Measurements from ENCODE around the gene FILIP1. TPM values are rescaled to one million over a fixed set of nuclear protein-coding genes. Genes with fewer than 3 reads are reported as not detected.

Gene FILIP1
- total and polyA plus RNA-seq, 4 experiments from 2014 or later: not detected

DNA sequence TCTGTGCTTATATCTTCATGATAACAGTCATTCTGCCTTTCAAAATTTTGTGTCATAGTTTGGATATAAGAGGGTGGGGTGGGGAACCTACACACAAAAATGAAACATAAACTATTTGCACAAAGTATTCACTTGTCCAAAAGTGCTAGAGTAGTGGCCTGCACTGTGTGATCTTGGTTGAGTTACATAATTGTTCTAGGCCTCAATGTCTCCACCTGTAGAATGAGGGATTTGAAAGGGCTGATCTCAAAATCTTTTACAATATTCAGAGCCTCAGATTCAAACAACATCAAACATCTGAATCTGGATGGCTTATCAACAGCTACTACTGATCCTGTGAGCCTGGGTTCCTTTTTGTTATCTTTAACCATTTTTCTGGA is 144.7 kb downstream of the FILIP1 start:
- no peak for DNase-seq
- Histone ChIP-seq H3K27me3 (ENCODE audit: insufficient read depth, low read length) (no peaks in the 10 kb centered on the region), H3K9me3 (ENCODE audit: control insufficient read depth in 1 of 2, low read length in 2 of 2) (no peaks in the 10 kb centered on the region), H3K4me3 (ENCODE audit: low read length in 2 of 2) (no peak overlapping the region), H3K27ac (ENCODE audit: low read depth, low read length) (no peak overlapping the region), H3K36me3 (ENCODE audit: insufficient read depth, low read length) (no peaks in the 10 kb centered on the region), H3K4me1 (ENCODE audit: insufficient read depth, low read length) (no peaks in the 10 kb centered on the region)
- POLR2A ChIA-PET (ENCODE audit: partially characterized antibody): no interaction called here
- H3K4me3 Mint-ChIP-seq: no peak overlapping the region
- no peaks in the 10 kb centered on the region for H3K9me3 Mint-ChIP-seq
- CTCF ChIA-PET (ENCODE audit: partially characterized antibody): no interaction called here
- peaks cover 19 to 36% of the 10 kb centered on the region in 2 donors for H3K27me3 Mint-ChIP-seq
- no peak overlapping the region for H3K27ac Mint-ChIP-seq
- no peaks in the 10 kb centered on the region for H3K36me3 Mint-ChIP-seq
- intact Hi-C loops (cut with micrococcal nuclease): no loop called here
- H3K4me1 Mint-ChIP-seq: peaks cover 0 to 5% (median 0%) of the 10 kb centered on the region in 4 donors

DNA sequence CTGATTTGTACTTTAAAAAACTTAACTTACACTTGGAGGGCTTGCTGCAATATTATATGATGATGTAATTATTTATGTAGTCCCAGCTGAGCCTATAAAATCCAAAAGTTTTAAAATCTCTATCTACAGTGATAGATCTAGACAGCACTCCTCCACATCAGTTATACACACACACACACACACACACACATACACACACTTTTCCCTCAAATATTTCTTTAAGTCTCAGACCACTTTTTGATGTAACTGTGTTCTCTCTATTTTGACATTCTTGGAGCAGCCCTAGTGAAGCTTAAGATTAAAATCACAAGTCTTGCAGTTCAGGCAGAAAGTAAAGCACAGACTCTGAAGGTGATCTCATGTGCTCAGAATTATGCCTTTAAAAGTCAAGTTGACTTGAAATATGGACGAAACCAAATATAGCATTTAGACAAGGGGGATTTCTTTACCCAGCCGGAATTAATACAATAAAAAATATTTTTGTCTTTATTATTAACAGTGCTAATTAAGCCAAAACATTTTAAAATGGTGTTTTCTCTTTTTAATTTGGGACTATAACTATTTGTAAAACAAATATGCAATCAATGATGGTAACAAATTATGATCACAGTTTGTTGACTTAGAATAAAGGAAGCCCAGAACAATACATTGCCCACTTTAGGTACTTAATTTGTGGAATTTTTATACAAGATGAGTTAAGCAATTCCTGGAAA is 145.5 kb downstream of the FILIP1 start:
- peaks cover 0 to 5% (median 0%) of the 10 kb centered on the region in 4 donors for H3K4me1 Mint-ChIP-seq
- no peak overlapping the region for H3K27ac ChIP-seq (ENCODE audit: low read depth, low read length)
- no peaks in the 10 kb centered on the region for H3K36me3 Mint-ChIP-seq
- no peak overlapping the region for H3K4me3 Mint-ChIP-seq
- H3K9me3 ChIP-seq (ENCODE audit: control insufficient read depth in 1 of 2, low read length in 2 of 2): no peaks in the 10 kb centered on the region
- CTCF ChIA-PET (ENCODE audit: partially characterized antibody): no interaction called here
- POLR2A ChIA-PET (ENCODE audit: partially characterized antibody): no interaction called here
- no peak overlapping the region for H3K4me3 ChIP-seq (ENCODE audit: low read length in 2 of 2)
- no peaks in the 10 kb centered on the region for H3K36me3 ChIP-seq (ENCODE audit: insufficient read depth, low read length)
- no peak for DNase-seq
- no peaks in the 10 kb centered on the region for H3K27me3 ChIP-seq (ENCODE audit: insufficient read depth, low read length)
- H3K4me1 ChIP-seq (ENCODE audit: insufficient read depth, low read length): no peaks in the 10 kb centered on the region
- no peak overlapping the region for H3K27ac Mint-ChIP-seq
- peaks cover 21 to 32% of the 10 kb centered on the region in 2 donors for H3K27me3 Mint-ChIP-seq
- H3K9me3 Mint-ChIP-seq: no peaks in the 10 kb centered on the region
- intact Hi-C loops (cut with micrococcal nuclease): no loop called here

DNA sequence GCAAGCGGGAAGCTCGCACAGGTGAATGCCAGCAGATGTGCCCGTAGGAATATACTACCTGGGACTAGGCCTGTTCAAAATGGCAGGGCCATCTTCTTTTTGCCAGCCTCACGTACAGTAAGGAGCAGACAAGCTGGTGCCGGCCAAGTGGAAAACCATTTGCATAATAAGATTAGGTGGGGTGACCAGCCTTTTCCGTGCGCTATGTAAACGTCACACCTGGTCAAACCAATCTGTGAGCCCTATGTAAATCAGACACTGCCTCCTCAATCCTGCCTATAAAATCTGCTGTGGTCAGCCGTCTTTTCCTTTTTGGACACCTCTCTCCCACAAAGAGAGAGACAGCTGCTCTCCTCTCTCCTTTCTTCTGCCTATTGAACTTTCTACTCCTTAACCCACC is 148.2 kb downstream of the FILIP1 start:
- Mint-ChIP-seq H3K36me3 (no peaks in the 10 kb centered on the region), H3K4me1 (peaks cover 0 to 5% (median 0%) of the 10 kb centered on the region in 4 donors), H3K27ac (no peak overlapping the region), H3K27me3 (peaks cover 20 to 30% of the 10 kb centered on the region in 2 donors), H3K4me3 (no peak overlapping the region), H3K9me3 (no peaks in the 10 kb centered on the region)
- H3K27me3 ChIP-seq (ENCODE audit: insufficient read depth, low read length): no peaks in the 10 kb centered on the region
- ChIA-PET POLR2A (ENCODE audit: partially characterized antibody) (no interaction called here), CTCF (ENCODE audit: partially characterized antibody) (no interaction called here)
- H3K4me3 ChIP-seq (ENCODE audit: low read length in 2 of 2): no peak overlapping the region
- no peaks in the 10 kb centered on the region for H3K4me1 ChIP-seq (ENCODE audit: insufficient read depth, low read length)
- no peak for DNase-seq
- no peaks in the 10 kb centered on the region for H3K36me3 ChIP-seq (ENCODE audit: insufficient read depth, low read length)
- intact Hi-C loops (cut with micrococcal nuclease): no loop called here
- H3K27ac ChIP-seq (ENCODE audit: low read depth, low read length): no peak overlapping the region
- no peaks in the 10 kb centered on the region for H3K9me3 ChIP-seq (ENCODE audit: control insufficient read depth in 1 of 2, low read length in 2 of 2)

GRCh38 chr6:75344455-75344854 is 149.1 kb downstream of the FILIP1 start:
- DNase-seq: no peak
- intact Hi-C loops (cut with micrococcal nuclease): no loop called here
- ChIA-PET POLR2A (ENCODE audit: partially characterized antibody) (no interaction called here), CTCF (ENCODE audit: partially characterized antibody) (no interaction called here)
- no peaks in the 10 kb centered on the region for H3K36me3 ChIP-seq (ENCODE audit: insufficient read depth, low read length)
- H3K27ac ChIP-seq (ENCODE audit: low read depth, low read length): no peak overlapping the region
- H3K4me1 Mint-ChIP-seq: peaks cover 0 to under 1% (median 0%) of the 10 kb centered on the region in 4 donors
- no peaks in the 10 kb centered on the region for H3K9me3 ChIP-seq (ENCODE audit: control insufficient read depth in 1 of 2, low read length in 2 of 2)
- H3K27me3 ChIP-seq (ENCODE audit: insufficient read depth, low read length): no peaks in the 10 kb centered on the region
- H3K4me3 ChIP-seq (ENCODE audit: low read length in 2 of 2): no peak overlapping the region
- H3K9me3 Mint-ChIP-seq: no peaks in the 10 kb centered on the region
- no peaks in the 10 kb centered on the region for H3K4me1 ChIP-seq (ENCODE audit: insufficient read depth, low read length)
- H3K27me3 Mint-ChIP-seq: peaks cover 16 to 27% of the 10 kb centered on the region in 2 donors
- H3K27ac Mint-ChIP-seq: no peak overlapping the region
- no peaks in the 10 kb centered on the region for H3K36me3 Mint-ChIP-seq
- no peak overlapping the region for H3K4me3 Mint-ChIP-seq

DNA sequence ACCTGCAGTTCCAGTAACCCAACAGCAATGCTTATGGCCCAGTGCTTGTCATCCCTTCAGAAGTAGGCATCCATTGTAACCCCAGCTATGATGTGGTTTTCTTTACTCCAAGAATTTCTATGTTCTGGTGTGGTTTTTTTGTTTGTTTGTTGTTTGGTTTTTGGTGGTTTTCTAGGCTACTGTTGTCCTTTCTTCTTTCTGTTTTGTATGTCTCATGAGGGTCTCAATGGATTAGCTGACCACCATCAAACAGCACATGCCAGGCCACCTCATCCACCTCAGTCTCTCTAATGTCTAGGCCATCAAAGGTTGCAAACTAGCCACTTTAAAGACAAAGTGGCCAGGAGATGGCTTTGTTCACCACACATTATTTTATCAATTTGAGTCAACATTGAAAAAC is 149.6 kb downstream of the FILIP1 start:
- H3K36me3 Mint-ChIP-seq: no peaks in the 10 kb centered on the region
- H3K4me1 ChIP-seq (ENCODE audit: insufficient read depth, low read length): no peaks in the 10 kb centered on the region
- intact Hi-C loops (cut with micrococcal nuclease): no loop called here
- no peaks in the 10 kb centered on the region for H3K4me1 Mint-ChIP-seq
- no peak for DNase-seq
- H3K4me3 Mint-ChIP-seq: no peak overlapping the region
- no peak overlapping the region for H3K27ac Mint-ChIP-seq
- H3K9me3 ChIP-seq (ENCODE audit: control insufficient read depth in 1 of 2, low read length in 2 of 2): no peaks in the 10 kb centered on the region
- no peak overlapping the region for H3K27ac ChIP-seq (ENCODE audit: low read depth, low read length)
- no peaks in the 10 kb centered on the region for H3K36me3 ChIP-seq (ENCODE audit: insufficient read depth, low read length)
- H3K4me3 ChIP-seq (ENCODE audit: low read length in 2 of 2): no peak overlapping the region
- H3K27me3 ChIP-seq (ENCODE audit: insufficient read depth, low read length): no peaks in the 10 kb centered on the region
- ChIA-PET CTCF (ENCODE audit: partially characterized antibody) (no interaction called here), POLR2A (ENCODE audit: partially characterized antibody) (no interaction called here)
- H3K9me3 Mint-ChIP-seq: no peaks in the 10 kb centered on the region
- H3K27me3 Mint-ChIP-seq: peaks cover 16 to 28% of the 10 kb centered on the region in 2 donors

DNA sequence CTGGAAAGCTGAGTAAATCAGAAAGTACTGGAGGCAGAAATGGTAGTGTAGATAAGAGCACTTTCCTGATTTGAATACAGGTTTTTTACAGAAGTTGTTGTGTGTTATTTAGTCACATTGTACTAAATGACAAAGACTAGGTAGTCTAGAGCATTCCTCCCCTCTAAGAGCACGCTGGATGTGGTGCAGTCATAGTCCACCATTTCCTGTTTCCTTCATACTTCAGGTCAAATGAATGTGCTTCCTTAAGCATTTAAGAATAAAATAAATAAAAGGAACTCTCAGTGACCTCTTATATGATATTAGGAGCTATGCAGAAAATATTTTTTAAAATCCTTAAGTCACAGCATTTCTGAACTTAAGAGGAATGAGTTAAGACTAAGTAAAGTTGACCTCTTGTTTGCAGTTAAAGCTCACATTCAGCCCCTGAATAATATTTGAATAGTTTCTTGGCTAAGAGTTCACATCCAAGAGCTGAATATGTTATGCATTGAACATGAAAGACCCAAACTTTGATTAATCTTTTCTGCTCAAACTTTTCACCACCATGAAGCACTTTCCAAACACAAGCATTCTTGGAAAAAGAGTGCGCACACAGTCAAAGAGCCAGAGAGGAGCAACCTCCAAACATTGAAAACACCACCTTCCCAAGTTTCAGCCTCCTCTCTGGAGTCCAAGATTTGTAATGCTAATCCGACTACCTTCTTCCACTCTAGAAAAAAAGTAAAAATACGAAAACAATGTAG is 155.6 kb downstream of the FILIP1 start:
- no peak for DNase-seq
- no peak overlapping the region for H3K27ac ChIP-seq (ENCODE audit: low read depth, low read length)
- no peak overlapping the region for H3K4me3 Mint-ChIP-seq
- intact Hi-C loops (cut with micrococcal nuclease): no loop called here
- H3K4me3 ChIP-seq (ENCODE audit: low read length in 2 of 2): no peak overlapping the region
- no peaks in the 10 kb centered on the region for H3K4me1 ChIP-seq (ENCODE audit: insufficient read depth, low read length)
- H3K36me3 ChIP-seq (ENCODE audit: insufficient read depth, low read length): no peaks in the 10 kb centered on the region
- no peaks in the 10 kb centered on the region for H3K36me3 Mint-ChIP-seq
- peaks cover 5 to 14% of the 10 kb centered on the region in 2 donors for H3K27me3 Mint-ChIP-seq
- POLR2A ChIA-PET (ENCODE audit: partially characterized antibody): no interaction called here
- H3K4me1 Mint-ChIP-seq: no peaks in the 10 kb centered on the region
- no peaks in the 10 kb centered on the region for H3K27me3 ChIP-seq (ENCODE audit: insufficient read depth, low read length)
- no peak overlapping the region for H3K27ac Mint-ChIP-seq
- CTCF ChIA-PET (ENCODE audit: partially characterized antibody): no interaction called here
- H3K9me3 ChIP-seq (ENCODE audit: control insufficient read depth in 1 of 2, low read length in 2 of 2): no peaks in the 10 kb centered on the region
- no peaks in the 10 kb centered on the region for H3K9me3 Mint-ChIP-seq

DNA sequence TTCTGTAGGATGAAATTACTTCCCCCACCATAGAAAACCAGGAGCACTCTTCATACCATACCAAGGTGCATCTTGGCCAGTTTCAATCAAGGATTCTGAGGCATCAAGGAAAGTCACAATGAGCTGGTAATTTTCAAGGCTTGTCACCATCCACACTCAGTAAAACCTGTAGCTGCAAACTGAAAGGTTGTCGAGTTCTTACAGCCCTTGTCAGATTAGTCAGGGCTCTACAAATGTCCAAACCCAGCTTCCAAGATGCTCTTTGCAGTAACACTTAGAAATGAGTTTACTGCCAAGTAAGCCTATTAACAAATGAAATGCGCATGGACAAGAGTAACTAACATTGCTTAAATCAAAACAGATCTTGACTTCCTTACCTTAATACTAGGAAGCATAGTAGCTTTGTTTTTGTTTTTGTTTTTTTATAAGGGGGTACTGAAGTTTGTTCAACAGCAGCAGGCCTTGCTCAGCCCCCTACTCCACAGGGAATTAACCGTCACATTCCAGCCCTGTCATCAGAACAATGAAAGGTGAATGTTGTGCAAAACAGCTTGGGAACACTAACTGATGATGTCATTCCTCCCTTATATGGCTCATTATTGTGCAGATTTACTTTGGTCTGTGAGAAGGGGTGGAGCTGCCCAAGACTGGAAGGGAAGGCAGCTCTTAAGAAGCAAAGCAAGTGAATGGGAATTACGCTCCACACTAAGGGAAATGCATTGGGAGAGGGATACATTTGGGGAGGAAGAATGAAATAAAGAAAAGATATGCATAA is 159.1 kb downstream of the FILIP1 start:
- Histone ChIP-seq H3K9me3 (ENCODE audit: control insufficient read depth in 1 of 2, low read length in 2 of 2) (no peaks in the 10 kb centered on the region), H3K4me3 (ENCODE audit: low read length in 2 of 2) (no peak overlapping the region), H3K27me3 (ENCODE audit: insufficient read depth, low read length) (no peaks in the 10 kb centered on the region), H3K36me3 (ENCODE audit: insufficient read depth, low read length) (no peaks in the 10 kb centered on the region), H3K27ac (ENCODE audit: low read depth, low read length) (no peak overlapping the region), H3K4me1 (ENCODE audit: insufficient read depth, low read length) (no peaks in the 10 kb centered on the region)
- POLR2A ChIA-PET (ENCODE audit: partially characterized antibody): no interaction called here
- intact Hi-C loops (cut with micrococcal nuclease): no loop called here
- H3K27me3 Mint-ChIP-seq: peaks cover 4 to 8% of the 10 kb centered on the region in 2 donors
- no peaks in the 10 kb centered on the region for H3K36me3 Mint-ChIP-seq
- H3K4me3 Mint-ChIP-seq: no peak overlapping the region
- H3K9me3 Mint-ChIP-seq: peaks cover 0 to 2% (median 0%) of the 10 kb centered on the region in 8 donors
- DNase-seq: no peak
- no peaks in the 10 kb centered on the region for H3K4me1 Mint-ChIP-seq
- no peak overlapping the region for H3K27ac Mint-ChIP-seq
- CTCF ChIA-PET (ENCODE audit: partially characterized antibody): interaction anchor here (1.4 kb wide), 1 partner anchor 21 kb away, joined by 3 read pairs; no protein-coding TSS in a partner anchor
